AG04450 (cell line): Measurements from ENCODE around the gene UBAP1L. TPM values are rescaled to one million over a fixed set of nuclear protein-coding genes. Genes with fewer than 3 reads are reported as not detected.

Experiments
- CTCF ChIA-PET: fragments of 300-600, 350-600 bp; formaldehyde crosslinking; extraction: SDS; loops from one replicate; lab custom pipeline; 2022; ENCODE audit warnings: antibody characterized with exemption, inconsistent platforms; lab: Charles Lee
- POLR2A ChIA-PET: fragments of 350-600 bp; formaldehyde crosslinking; extraction: SDS; loops from one replicate; lab custom pipeline; 2021; ENCODE audit warnings: antibody characterized with exemption, inconsistent platforms; lab: Yijun Ruan, JAX
- DNase-seq: peaks from one replicate; pipeline ENCODE4 v3.0.0-alpha.2; 2011; ENCODE audit warnings: low read depth, low spot score
- H3K27ac ChIP-seq: one replicate; pipeline ENCODE4 v1.5.1; 2012; ENCODE audit warnings: low read depth, low read length, control low read depth
- H3K27me3 ChIP-seq: one replicate; pipeline ENCODE4 v1.6.0; 2012; ENCODE audit warnings: low read length; ENCODE audit not compliant: control insufficient read depth, insufficient read depth
- H3K4me3 ChIP-seq: 2 replicates; pipeline ENCODE4 v1.5.1; 2011; ENCODE audit warnings: mild to moderate bottlenecking, low read depth, low read length, control low read depth
- H3K9me3 ChIP-seq: 2 replicates; pipeline ENCODE4 v1.5.1; 2012; ENCODE audit warnings: low read length; ENCODE audit not compliant: control insufficient read depth, insufficient read depth
- polyA plus RNA-seq: library from polyadenylated mRNA; depleted of rRNA; stranded (reverse); fragments of >200 nt; gene quantifications from 2 replicates; pipeline ENCODE4 v1.2.3, GENCODE V29; 2011
- TF ChIP-seq, protein P1 (sequence below): IDR thresholded peaks from 2 replicates; pipeline ENCODE4 v1.5.1; 2011; ENCODE audit warnings: low read depth, low read length, control low read depth, inconsistent platforms

The UBAP1L gene
- polyA plus RNA-seq, 1 experiment: 0.46 TPM

GRCh38 chr15:65066001-65066634, 48.9 kb downstream of the UBAP1L start:
- ChIA-PET CTCF (interaction anchor here (0.7 to 5.6 kb wide), 5 partner anchors 13 to 36 kb away, joined by 3 to 27 read pairs (median 4); no protein-coding TSS in a partner anchor), POLR2A (interaction anchor here (0.6 to 1.0 kb wide), 2 partner anchors 15 to 17 kb away, joined by 4 to 9 read pairs; no protein-coding TSS in a partner anchor)
- no peak for DNase-seq
- Histone ChIP-seq H3K4me3 (no peak overlapping the region; the same call in 1 of the 2 replicates), H3K27me3 (peaks cover 9% of the 10 kb centered on the region), H3K9me3 (no peaks in the 10 kb centered on the region), H3K27ac (no peak overlapping the region)
- TF ChIP-seq, protein P1, sequence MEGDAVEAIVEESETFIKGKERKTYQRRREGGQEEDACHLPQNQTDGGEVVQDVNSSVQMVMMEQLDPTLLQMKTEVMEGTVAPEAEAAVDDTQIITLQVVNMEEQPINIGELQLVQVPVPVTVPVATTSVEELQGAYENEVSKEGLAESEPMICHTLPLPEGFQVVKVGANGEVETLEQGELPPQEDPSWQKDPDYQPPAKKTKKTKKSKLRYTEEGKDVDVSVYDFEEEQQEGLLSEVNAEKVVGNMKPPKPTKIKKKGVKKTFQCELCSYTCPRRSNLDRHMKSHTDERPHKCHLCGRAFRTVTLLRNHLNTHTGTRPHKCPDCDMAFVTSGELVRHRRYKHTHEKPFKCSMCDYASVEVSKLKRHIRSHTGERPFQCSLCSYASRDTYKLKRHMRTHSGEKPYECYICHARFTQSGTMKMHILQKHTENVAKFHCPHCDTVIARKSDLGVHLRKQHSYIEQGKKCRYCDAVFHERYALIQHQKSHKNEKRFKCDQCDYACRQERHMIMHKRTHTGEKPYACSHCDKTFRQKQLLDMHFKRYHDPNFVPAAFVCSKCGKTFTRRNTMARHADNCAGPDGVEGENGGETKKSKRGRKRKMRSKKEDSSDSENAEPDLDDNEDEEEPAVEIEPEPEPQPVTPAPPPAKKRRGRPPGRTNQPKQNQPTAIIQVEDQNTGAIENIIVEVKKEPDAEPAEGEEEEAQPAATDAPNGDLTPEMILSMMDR: no peak

DNA sequence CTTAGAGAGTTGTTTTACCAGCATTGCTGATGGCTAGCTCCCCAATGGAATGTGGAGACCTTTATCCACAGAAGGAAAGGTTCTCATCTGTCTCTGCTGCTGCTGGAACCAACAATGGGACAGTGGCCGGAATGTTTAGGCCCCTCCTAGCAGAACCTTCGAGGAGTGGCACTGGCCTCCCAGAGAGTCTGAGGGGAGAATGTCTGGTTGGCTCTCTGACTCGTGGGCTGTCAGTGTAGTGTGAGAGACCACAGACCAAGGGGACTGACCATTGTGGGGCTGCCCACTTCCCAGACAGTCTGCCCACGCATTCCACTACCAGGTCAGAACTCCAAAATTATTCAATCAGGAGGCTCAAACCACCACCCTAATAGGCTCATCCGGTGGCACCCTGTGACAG, 52.3 kb downstream of the UBAP1L start:
- TF ChIP-seq, protein P1: no peak
- POLR2A ChIA-PET: no interaction called here
- Histone ChIP-seq H3K27ac (no peak overlapping the region), H3K27me3 (peaks cover 15% of the 10 kb centered on the region), H3K4me3 (no peak overlapping the region), H3K9me3 (peaks cover 4% of the 10 kb centered on the region; the same call in 1 of the 2 replicates)
- CTCF ChIA-PET: interaction anchor here (2.3 to 5.6 kb wide), 2 partner anchors 9 to 21 kb away, joined by 10 to 24 read pairs; no protein-coding TSS in a partner anchor
- no peak for DNase-seq

DNA sequence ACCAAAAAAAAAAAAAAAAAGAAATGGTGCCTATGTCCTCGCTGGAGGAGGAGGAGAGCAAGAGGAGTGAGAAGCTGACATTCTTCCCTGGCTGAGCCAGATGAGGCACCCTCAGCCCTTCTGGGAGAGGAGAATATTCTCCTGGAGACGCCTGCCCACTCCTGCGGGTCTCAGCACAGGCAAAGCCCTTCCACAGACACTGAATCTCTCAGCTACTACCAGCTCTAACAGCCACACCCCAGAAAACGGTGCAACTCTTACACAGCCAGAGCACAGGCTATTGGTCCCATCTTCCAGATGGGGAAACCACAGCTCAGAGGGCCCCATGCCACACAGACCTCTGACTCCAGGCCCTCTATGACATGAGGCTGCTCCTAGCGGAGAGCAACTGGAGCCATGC, 52.9 kb downstream of the UBAP1L start:
- Histone ChIP-seq H3K27me3 (peaks cover 13% of the 10 kb centered on the region), H3K9me3 (peaks cover 4% of the 10 kb centered on the region; the same call in 1 of the 2 replicates), H3K4me3 (no peak overlapping the region), H3K27ac (no peak overlapping the region)
- ChIA-PET CTCF (interaction anchor here (2.3 to 5.6 kb wide), 2 partner anchors 8 to 21 kb away, joined by 10 to 24 read pairs; no protein-coding TSS in a partner anchor), POLR2A (no interaction called here)
- TF ChIP-seq, protein P1: no peak
- DNase-seq: no peak

DNA sequence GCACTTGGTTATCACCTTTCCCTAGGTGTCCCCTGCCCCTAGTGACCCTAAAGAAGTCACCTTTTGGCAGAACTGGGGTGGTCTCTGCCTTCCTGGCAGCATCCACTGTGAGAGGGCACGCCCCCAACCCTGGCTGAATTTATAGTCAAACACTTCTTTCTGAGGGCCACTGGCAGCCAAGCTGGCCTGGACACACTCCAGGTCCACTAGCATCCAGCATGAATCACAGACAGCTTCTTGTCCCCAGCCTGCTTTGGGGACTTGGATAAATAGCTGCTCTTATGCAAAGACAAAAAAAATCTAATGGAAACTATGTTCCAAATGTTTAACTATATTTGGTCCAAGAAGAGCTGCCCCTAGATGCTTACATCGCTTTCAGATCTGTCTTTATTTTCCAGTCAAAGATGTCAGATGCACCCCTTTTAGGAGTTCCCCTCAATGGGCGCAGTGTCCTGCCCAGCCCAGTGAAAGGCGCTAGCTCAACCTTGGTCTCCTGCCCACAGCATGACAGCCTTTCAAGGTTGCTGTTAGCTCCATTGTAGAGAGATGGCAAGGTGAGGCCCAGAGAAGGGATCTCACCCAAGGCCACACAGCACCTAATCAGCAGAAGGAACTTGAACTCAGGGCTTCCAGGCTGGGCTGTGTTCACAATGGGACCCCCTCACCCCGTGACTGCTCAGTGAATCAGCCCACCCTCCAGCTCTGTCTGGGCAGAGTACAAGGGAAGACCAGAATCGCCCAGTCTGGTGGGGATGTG, 54.2 kb downstream of the UBAP1L start:
- no peak for DNase-seq
- ChIA-PET POLR2A (no interaction called here), CTCF (interaction anchor here (1.0 to 5.6 kb wide), 5 partner anchors 7 to 42 kb away, joined by 3 to 24 read pairs (median 8); no protein-coding TSS in a partner anchor)
- H3K9me3 ChIP-seq: peaks cover 4% of the 10 kb centered on the region; the same call in 1 of the 2 replicates
- TF ChIP-seq, protein P1: no peak
- no peak overlapping the region for H3K27ac ChIP-seq
- no peak overlapping the region for H3K4me3 ChIP-seq
- H3K27me3 ChIP-seq: peaks cover 13% of the 10 kb centered on the region
